ENCODE measurements around the gene ADRA2B. TPM values are rescaled to one million over a fixed set of nuclear protein-coding genes. Genes with fewer than 3 reads are reported as not detected.

ADRA2B gene
- total and polyA plus RNA-seq, 2 donors (not counting 3 experiments of a cell fraction or from before 2014, with no cell fraction given), result not detected

GRCh38 chr2:96083064-96083939, 33.1 kb downstream of the ADRA2B start:
- H3K9me1 ChIP-seq (replicated peaks; ENCODE audit: control insufficient read depth, extremely low read depth, insufficient read depth, low read length), result no peaks in the 10 kb centered on the region
- dilution Hi-C loops (cut with MboI; ENCODE audit: extremely low pct_ligation_motif_present, low sequenced_read_pairs), result no loop called here
- no peak overlapping the region for H3K27ac ChIP-seq (ENCODE audit: insufficient read depth, low read depth, low read length)
- no peaks in the 10 kb centered on the region for H3K79me2 ChIP-seq (ENCODE audit: control insufficient read depth, insufficient read depth, low read length)
- peaks cover 2 to 6% of the 10 kb centered on the region in 2 experiments for H3K27me3 ChIP-seq (ENCODE audit: control insufficient read depth in 2 of 2, insufficient read depth in 2 of 2, low read length in 2 of 2)
- H4K20me1 ChIP-seq (replicated peaks; ENCODE audit: control insufficient read depth, extremely low read depth, insufficient read depth, low read length), result no peaks in the 10 kb centered on the region
- intact Hi-C loops (cut with micrococcal nuclease), result no loop called here
- no peak overlapping the region for H3K9ac ChIP-seq (replicated peaks; ENCODE audit: extremely low read depth, insufficient read depth, low read length)
- ChIA-PET CTCF (interaction anchor here (1.2 to 1.5 kb wide), 2 partner anchors 33 to 91 kb away, joined by 3 to 5 read pairs; no protein-coding TSS in a partner anchor), POLR2A (no interaction called here)
- no peak overlapping the region for H3K4me2 ChIP-seq (ENCODE audit: insufficient read depth, low read length)
- no TSS peak for BruUV-seq (replicated peaks)
- H3K9me3 ChIP-seq (replicated peaks; ENCODE audit: control insufficient read depth, insufficient read depth, low read length), result no peaks in the 10 kb centered on the region
- no peak for FAIRE-seq
- no peaks in the 10 kb centered on the region for H3K4me1 ChIP-seq (ENCODE audit: control insufficient read depth, extremely low read depth, insufficient read depth, low read length)
- H2AFZ ChIP-seq (ENCODE audit: low read depth, low read length), result no peak overlapping the region
- no peaks in the 10 kb centered on the region for H3K36me3 ChIP-seq (ENCODE audit: control insufficient read depth in 2 of 2, extremely low read depth in 1 of 2, insufficient read depth in 2 of 2, low read length in 2 of 2)
- TF ChIP-seq CTCF (IDR thresholded peaks at IDR 0.05; ENCODE audit: extremely low read depth in 1 of 2, insufficient read depth in 1 of 2, low read depth in 1 of 2, low read length in 2 of 2) (no peak), GATA2 (IDR thresholded peaks at IDR 0.05; ENCODE audit: insufficient read depth, insufficient read length, low read depth, low read length) (no peak), FOS (IDR thresholded peaks at IDR 0.05; ENCODE audit: borderline replicate concordance, insufficient read depth, low read length) (no peak), EZH2 (IDR thresholded peaks at IDR 0.05; ENCODE audit: borderline replicate concordance, low read depth, low read length, severe bottlenecking) (no peak), POLR2AphosphoS5 (IDR thresholded peaks at IDR 0.05; ENCODE audit: insufficient read depth, low read depth, low read length) (no peak), POLR2A (IDR thresholded peaks at IDR 0.05; ENCODE audit: low read depth, low read length) (no peak), MYC (IDR thresholded peaks at IDR 0.05; ENCODE audit: low read depth, low read length) (no peak), JUN (IDR thresholded peaks at IDR 0.05; ENCODE audit: borderline replicate concordance, insufficient read depth, insufficient read length, low read depth) (no peak)
- TF ChIP-seq, protein P1, sequence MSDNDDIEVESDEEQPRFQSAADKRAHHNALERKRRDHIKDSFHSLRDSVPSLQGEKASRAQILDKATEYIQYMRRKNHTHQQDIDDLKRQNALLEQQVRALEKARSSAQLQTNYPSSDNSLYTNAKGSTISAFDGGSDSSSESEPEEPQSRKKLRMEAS (IDR thresholded peaks at IDR 0.05; ENCODE audit: insufficient read depth, insufficient read length), result no peak
- DNase-seq (ENCODE audit: low read depth, low spot score), result no peak
- no peak overlapping the region for H3K4me3 ChIP-seq (replicated peaks in 1 of 3; ENCODE audit: insufficient read depth in 1 of 3, low read depth in 1 of 3, low read length in 3 of 3)

Data from endothelial cell of umbilical vein (primary cell).